ENCODE data around the gene PRKCB. TPM values are rescaled to one million over a fixed set of nuclear protein-coding genes. Genes with fewer than 3 reads are reported as not detected.
"Not testable (repeated sequence)": the region's sequence is repeated elsewhere in the genome, so short reads cannot be mapped to it uniquely, and the experiment has no call there.

The PRKCB gene
- total RNA-seq, 1 experiment from 2014 or later = not detected

GRCh38 chr16:24102209-24102660 is 266.5 kb downstream of the PRKCB start:
- no peak overlapping the region for H3K4me3 Mint-ChIP-seq (ENCODE audit: unreplicated experiment)
- no peak for DNase-seq (ENCODE audit: unreplicated experiment)
- H3K36me3 Mint-ChIP-seq (ENCODE audit: insufficient read depth, unreplicated experiment) = no peaks in the 10 kb centered on the region
- POLR2A ChIA-PET = no interaction called here
- H3K27me3 Mint-ChIP-seq (ENCODE audit: insufficient read depth, unreplicated experiment) = peaks cover 43% of the 10 kb centered on the region
- no peak overlapping the region for H3K27ac Mint-ChIP-seq (ENCODE audit: low read depth, unreplicated experiment)
- no peak for TF ChIP-seq CTCF (IDR thresholded peaks at IDR 0.05; ENCODE audit: unreplicated experiment)
- no peaks in the 10 kb centered on the region for H3K9me3 Mint-ChIP-seq (ENCODE audit: unreplicated experiment)
- no peaks in the 10 kb centered on the region for H3K4me1 Mint-ChIP-seq (ENCODE audit: insufficient read depth, unreplicated experiment)
- BruUV-seq (replicated peaks) = no TSS peak
- intact Hi-C loops (cut with micrococcal nuclease) = no loop called here
- CTCF ChIA-PET = interaction anchor here (0.7 to 1.1 kb wide), 3 partner anchors 14 to 423 kb away, joined by 3 to 4 read pairs (median 3); no protein-coding TSS in a partner anchor

- H3K9me3 Mint-ChIP-seq (ENCODE audit: unreplicated experiment); H3K27ac Mint-ChIP-seq (ENCODE audit: low read depth, unreplicated experiment); H3K4me3 Mint-ChIP-seq (ENCODE audit: unreplicated experiment); DNase-seq (ENCODE audit: unreplicated experiment); intact Hi-C loops (cut with micrococcal nuclease); H3K4me1 Mint-ChIP-seq (ENCODE audit: insufficient read depth, unreplicated experiment); BruUV-seq (replicated peaks); H3K36me3 Mint-ChIP-seq (ENCODE audit: insufficient read depth, unreplicated experiment): not testable (repeated sequence)
- H3K27me3 Mint-ChIP-seq (ENCODE audit: insufficient read depth, unreplicated experiment) = peaks cover 16% of the 10 kb centered on the region
- CTCF ChIA-PET = interaction anchor here (1.5 to 1.6 kb wide), 2 partner anchors 35 to 400 kb away, joined by 3 to 4 read pairs; no protein-coding TSS in a partner anchor
- POLR2A ChIA-PET = interaction anchor here (0.7 kb wide), 1 partner anchor 22 kb away, joined by 3 read pairs; no protein-coding TSS in a partner anchor
Measured at GRCh38 chr16:24105471-24105870, 269.7 kb downstream of the PRKCB start.

- POLR2A ChIA-PET; intact Hi-C loops (cut with micrococcal nuclease); CTCF ChIA-PET; H3K36me3 Mint-ChIP-seq (ENCODE audit: insufficient read depth, unreplicated experiment); H3K4me3 Mint-ChIP-seq (ENCODE audit: unreplicated experiment); H3K27ac Mint-ChIP-seq (ENCODE audit: low read depth, unreplicated experiment); H3K4me1 Mint-ChIP-seq (ENCODE audit: insufficient read depth, unreplicated experiment); H3K9me3 Mint-ChIP-seq (ENCODE audit: unreplicated experiment); DNase-seq (ENCODE audit: unreplicated experiment); BruUV-seq (replicated peaks): not testable (repeated sequence)
- peaks cover 20% of the 10 kb centered on the region for H3K27me3 Mint-ChIP-seq (ENCODE audit: insufficient read depth, unreplicated experiment)
Measured at GRCh38 chr16:24108090-24108489, 272.3 kb downstream of the PRKCB start.

- Mint-ChIP-seq H3K4me3 (ENCODE audit: unreplicated experiment) (no peak overlapping the region), H3K27me3 (ENCODE audit: insufficient read depth, unreplicated experiment) (peaks cover 31% of the 10 kb centered on the region), H3K4me1 (ENCODE audit: insufficient read depth, unreplicated experiment) (no peaks in the 10 kb centered on the region), H3K9me3 (ENCODE audit: unreplicated experiment) (no peaks in the 10 kb centered on the region), H3K27ac (ENCODE audit: low read depth, unreplicated experiment) (no peak overlapping the region), H3K36me3 (ENCODE audit: insufficient read depth, unreplicated experiment) (no peaks in the 10 kb centered on the region)
- BruUV-seq (replicated peaks) = no TSS peak
- CTCF ChIA-PET = interaction anchor here (0.5 to 0.7 kb wide), 2 partner anchors 25 to 420 kb away, joined by 3 to 4 read pairs; no protein-coding TSS in a partner anchor
- DNase-seq (ENCODE audit: unreplicated experiment) = no peak
- intact Hi-C loops (cut with micrococcal nuclease) = no loop called here
- POLR2A ChIA-PET = no interaction called here
- TF ChIP-seq CTCF (IDR thresholded peaks at IDR 0.05; ENCODE audit: unreplicated experiment) = no peak
Measured at GRCh38 chr16:24111724-24112302, 276.0 kb downstream of the PRKCB start.

GRCh38 chr16:24113115-24113745 is 277.4 kb downstream of the PRKCB start:
- no peak for DNase-seq (ENCODE audit: unreplicated experiment)
- Mint-ChIP-seq H3K4me1 (ENCODE audit: insufficient read depth, unreplicated experiment) (no peaks in the 10 kb centered on the region), H3K27ac (ENCODE audit: low read depth, unreplicated experiment) (no peak overlapping the region), H3K4me3 (ENCODE audit: unreplicated experiment) (no peak overlapping the region), H3K27me3 (ENCODE audit: insufficient read depth, unreplicated experiment) (peaks cover 38% of the 10 kb centered on the region), H3K36me3 (ENCODE audit: insufficient read depth, unreplicated experiment) (no peaks in the 10 kb centered on the region), H3K9me3 (ENCODE audit: unreplicated experiment) (no peaks in the 10 kb centered on the region)
- ChIA-PET POLR2A (interaction anchor here (0.6 kb wide), 1 partner anchor 9 kb away, joined by 3 read pairs; no protein-coding TSS in a partner anchor), CTCF (no interaction called here)
- no peak for TF ChIP-seq CTCF (IDR thresholded peaks at IDR 0.05; ENCODE audit: unreplicated experiment)
- no TSS peak for BruUV-seq (replicated peaks)
- intact Hi-C loops (cut with micrococcal nuclease) = no loop called here
